Stimulated activated CD8-positive, alpha-beta memory T cell treated with anti-CD3 and anti-CD28 coated beads, Interleukin-4, amount 100 ng/mL, for 4 hours (primary cell): Measurements from ENCODE around the gene HDGFL2.
"Not testable (repeated sequence)": the region's sequence is repeated elsewhere in the genome, so short reads cannot be mapped to it uniquely, and the experiment has no call there.

ENCODE experiments used
- DNase-seq, 2 donors: peaks; one replicate each; pipeline ENCODE4 v3.0.0-alpha.2; 2020; ENCODE audit warnings: low read depth in 2 of 2, low spot score in 1 of 2

HDGFL2 gene

DNA sequence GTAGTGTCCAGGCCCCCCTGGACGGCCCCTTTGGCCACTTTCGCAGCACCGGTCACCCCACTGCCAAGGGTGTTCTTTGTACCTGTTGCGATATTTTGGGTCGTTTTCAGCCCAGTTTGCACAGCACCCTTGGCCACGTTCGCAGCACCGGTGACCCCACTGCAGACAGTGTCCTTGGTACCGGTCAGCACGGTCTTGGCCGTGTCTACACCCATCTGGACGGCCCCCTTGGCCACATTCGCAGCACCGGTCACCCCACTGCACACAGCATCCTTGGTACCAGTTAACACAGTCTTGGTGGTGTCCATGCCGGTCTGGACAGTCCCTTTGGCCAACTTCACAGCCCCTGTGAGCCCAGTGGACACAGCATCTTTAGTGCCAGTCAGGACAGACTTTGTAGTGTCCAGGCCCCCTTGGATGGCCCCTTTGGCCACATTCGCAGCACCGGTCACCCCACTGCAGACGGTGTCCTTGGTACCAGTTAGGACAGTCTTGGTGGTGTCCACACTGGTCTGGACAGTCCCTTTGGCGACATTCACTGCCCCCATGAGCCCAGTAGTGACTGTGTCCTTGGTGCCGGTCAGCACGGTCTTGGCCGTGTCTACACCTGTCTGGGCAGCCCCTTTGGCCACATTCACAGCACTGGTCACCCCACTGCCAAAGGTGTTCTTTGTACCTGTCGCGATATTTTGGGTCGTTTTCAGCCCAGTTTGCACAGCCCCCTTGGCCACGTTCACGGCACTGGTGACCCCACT is 39.4 kb downstream of the HDGFL2 start:
- DNase-seq, result no peak

DNA sequence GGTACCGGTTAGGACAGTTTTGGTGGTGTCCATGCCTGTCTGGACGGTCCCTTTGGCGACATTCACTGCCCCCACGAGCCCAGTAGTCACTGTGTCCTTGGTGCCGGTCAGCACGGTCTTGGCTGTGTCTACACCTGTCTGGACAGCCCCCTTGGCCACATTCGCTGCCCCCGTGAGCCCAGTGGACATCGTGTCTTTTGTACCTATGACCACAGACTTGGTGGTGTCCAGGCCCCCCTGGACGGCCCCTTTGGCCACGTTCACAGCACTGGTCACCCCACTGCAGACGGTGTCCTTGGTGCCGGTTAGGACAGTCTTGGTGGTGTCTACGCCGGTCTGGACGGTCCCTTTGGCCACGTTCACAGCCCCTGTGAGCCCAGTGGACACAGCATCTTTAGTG is 40.0 kb downstream of the HDGFL2 start:
- no peak for DNase-seq

DNA sequence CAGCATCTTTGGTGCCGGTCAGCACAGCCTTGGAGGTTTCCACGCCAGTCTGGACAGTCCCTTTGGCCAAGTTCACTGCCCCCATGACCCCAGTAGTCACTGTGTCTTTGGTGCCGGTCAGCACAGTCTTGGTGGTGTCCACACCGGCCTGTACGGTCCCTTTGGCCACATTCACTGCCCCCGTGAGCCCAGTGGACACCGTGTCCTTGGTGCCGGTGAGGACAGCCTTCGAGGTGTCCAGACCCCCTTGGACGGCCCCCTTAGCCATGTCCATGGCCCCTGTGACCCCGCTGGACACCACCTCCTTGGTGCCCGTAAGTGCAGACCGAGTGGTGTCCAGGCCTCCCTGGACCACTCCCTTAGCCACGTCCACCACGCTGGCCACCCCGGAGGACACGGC is 41.2 kb downstream of the HDGFL2 start:
- no peak for DNase-seq

DNA sequence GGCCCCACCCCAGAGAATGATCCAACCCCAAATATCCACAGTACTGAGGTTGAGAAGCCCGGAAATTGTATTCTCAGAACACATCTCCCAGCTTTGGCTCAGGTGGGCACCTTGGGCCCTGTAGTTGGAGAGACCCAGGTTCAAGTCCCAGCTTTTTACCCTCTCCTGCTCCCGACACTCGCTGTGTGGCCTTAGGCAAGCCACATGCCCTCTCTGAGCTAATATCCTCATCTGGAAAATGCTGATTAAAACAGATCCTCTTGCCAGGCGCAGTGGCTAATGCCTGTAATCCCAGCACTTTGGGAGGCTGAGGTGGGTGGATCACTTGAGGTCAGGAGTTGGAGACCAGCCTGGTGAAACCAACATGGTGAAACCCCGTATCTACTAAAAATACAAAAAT is 43.6 kb downstream of the HDGFL2 start:
- no peak for DNase-seq

DNA sequence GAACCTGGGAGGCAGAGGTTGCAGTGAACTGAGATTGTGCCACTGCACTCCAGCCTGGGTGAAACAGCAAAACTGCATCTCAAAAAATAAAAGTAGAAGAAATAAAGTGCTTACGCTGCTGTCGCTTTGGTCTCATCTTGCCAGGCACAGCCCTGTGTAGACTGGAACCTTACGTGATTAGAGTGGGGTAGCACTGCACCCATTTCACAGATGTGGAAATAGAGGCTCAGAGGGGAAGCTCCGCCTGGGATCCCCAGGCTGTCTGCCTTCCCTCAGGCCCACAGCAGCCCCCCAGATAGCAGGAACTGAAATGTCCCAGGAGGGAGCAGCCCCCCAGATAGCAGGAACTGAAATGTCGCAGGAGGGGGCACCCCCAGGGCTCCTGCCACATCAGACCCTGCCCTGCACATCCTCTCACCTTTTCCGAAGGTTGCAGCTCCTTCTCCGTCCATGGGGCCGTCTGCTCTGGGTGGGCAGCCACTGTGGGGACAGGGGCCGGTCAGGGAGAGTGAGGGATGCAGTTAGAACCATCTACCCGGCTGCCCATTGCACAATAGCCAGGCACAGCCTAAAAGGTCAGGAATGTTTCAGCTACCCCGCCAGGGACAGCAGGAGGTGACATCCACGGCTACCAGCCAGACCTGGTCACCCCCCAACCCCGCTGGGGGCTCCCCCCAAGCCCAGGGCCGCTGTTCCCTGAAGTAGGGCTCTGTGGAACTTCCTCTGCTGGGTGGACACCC is 44.3 kb downstream of the HDGFL2 start:
- DNase-seq, result no peak

DNA sequence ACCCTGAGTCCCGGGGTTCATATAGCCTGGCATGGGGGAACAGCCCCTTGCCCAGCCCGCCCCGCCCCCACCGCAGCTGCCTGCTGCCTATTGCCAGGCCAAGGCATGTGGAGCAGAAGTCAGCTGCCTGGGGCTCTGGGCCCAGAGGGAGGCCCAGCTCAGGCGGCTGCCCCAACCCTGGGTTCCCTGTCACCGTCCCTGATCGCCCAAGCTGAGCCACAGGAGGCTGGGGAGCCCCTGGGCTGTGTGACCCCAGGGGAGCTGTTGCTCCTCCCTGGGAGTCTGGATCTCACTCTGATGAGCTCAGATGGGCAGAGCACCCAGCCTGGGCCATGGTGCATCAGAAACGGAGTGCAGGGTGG is 44.8 kb downstream of the HDGFL2 start:
- DNase-seq, result no peak

DNA sequence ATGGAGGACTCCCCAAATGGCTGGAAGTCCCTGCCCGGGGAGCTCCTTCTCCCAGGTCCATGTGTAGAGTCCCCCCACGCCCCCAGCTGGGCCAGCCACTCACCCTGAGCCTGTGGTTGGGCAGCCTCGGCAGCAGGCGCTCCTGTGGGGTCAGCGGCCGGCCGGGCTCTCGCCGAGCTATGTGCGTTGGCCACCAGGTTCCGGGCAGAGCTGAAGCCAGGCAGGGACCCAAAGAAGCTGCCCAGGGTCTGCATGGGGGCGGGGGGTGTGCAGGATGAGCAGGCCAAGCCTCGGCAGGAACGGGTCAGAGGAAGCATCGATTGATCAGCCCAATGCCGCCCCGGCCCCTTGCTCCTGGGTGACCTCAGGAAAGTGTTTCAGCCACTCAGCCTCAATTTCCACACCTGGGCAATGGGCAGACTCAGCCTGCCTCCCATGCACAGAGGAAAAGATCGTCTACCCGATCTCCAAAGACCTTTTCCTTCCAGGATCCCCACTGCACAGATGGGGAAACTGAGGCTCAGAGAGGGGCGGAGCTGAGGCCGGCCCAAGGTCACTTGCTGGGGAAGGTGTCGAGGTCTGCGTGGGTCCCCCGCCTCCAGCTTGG is 45.5 kb downstream of the HDGFL2 start:
- no peak for DNase-seq

DNA sequence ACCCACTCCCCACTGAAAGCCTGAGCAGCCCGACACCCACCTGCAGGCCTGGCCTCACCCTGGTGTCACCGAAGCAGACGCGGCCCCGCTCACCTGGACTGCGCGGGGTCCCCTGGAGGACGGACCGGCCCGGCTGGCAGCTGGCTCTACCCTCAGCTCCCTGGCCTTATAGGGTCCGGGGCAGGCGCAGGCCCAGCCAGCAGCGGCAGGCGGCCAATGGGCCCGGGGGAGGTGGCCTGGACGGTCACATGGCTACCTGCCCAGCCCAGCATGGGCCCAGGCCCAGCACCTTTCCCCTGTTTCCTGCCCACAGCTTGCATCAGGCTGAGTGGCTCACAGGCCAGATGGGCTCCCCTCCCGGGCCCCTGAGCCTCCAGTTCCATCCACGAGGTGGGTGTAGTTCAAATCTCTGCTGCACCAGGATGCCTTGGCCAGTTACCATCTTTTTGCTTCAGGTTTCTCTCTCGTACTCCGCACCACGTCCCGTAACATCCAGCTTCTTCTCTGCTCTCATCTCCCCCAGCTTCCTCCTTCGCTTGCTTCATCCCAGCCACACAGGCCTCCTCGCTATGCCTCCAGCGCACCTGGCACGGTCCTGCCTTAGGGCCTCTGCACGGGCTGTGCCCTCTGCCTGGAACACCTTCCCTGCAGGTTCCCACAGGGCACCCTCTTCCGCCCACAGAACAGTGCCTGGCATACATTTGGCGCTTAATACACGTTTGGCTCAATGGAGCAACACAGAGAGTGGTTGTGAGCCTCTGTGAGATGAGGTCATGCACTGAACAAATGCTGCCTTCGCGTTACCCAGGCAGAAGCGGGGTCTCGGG is 46.5 kb downstream of the HDGFL2 start, which contains the start of gene PLIN4:
TSS of gene PLIN4 (minus strand) at position 142 of the 827 bp plus-strand sequence. CDS start 214 bp downstream, outside the sequence.
- no peak for DNase-seq

DNA sequence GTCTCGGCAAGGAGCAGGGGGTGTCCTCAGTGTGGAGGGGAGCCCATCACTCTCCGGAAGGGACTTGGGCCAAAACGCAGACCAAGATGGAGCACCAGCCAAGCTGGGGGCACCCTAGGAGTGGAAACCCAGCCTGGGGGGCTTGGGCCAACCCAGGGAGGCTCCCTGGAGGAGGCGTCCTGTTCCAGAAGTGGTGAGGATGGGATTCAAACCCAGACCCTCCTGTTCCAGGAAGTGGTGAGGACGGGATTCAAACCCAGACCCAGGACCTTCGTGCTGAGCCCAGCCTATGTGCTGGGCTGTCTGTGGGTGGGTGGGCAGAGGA is 47.0 kb downstream of the HDGFL2 start:
- no peak for DNase-seq

DNA sequence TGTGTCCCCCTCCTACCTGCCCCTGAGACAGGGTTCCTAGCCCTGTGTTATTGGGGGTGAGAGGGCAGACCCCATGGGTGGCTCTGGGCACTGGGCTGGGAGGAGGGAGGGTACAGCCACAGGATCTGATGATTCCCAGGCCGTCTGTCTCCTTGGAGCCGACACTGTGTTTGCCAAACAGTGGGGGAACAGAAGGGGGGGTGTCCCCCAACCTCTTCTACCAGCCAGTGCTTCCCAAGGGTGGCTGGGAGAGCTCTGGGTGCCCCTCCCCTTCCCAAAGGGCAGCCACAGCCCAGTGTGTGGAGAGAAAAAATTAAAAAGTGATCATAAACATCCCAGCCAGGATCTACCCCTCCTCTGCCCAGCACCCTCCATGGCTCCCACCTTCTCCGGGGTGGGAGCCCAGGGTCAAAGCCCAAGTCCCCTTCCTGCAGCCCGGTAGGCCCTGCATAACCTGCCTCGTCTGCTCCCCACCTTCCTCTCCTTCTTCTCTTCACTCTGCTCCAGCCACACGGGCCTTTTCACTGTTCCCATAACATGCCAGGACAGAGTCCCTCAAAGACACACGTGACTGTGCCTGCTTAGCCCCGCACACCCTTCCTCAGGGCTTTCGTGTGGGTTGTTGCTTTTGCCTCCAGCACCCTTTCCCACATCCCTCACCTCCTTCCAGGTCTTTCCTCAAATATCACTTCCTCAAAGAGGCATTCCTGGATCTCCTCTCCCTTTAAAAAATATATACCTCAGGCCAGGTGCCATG is 47.6 kb downstream of the HDGFL2 start:
- no peak for DNase-seq

DNA sequence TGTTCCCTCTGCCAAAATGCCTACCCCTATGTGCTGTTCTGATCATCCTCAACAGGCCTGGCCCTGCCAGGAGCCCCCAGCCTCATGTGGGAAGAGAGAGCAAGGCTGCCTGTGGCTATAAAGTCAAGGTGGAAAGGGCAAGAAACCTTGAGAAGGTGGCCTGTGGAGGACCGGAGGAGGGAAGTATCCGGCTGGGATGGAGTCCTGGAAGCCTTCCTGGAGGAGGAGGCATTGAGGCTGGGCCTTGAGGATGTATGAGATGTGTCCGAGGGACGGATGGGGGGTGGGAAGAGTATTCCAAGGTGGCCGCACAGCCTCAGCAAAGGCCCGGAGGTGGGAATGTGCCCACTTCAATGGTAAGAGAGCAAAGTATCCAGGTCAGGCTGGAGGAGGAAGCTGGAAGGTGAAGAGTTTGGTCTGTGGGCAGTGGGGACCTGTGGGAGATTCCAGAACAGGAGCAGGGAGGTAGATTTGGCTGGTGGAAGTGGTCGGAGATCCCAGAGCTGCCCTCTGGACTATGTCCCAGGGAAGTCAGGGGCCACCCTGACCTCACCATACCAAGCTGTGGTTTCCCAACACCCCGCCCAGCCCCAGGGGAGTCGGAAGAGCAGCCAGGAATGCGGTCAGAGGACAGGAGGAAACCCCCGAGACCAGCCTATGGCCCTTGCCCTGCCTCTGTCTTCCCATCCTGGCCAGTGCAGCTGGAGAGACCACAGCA is 49.2 kb downstream of the HDGFL2 start:
- DNase-seq, result no peak

DNA sequence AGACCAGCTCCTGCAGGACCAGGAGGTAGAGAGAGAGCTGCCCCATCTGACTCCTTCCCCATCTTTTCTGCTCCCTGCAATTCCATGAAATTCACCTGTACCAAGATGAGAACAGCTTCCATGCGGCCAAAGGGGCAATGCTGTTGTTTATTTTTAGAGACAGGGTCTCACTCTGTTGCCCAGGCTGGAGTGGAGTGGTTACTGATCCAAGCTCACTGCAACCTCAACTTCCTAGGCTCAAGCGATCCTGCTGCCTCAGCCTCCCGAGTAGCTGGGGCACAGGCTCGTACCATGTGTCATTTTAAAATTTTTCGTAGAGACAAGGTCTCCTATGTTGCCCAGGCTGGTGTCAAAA is 49.8 kb downstream of the HDGFL2 start:
- DNase-seq, result no peak

DNA sequence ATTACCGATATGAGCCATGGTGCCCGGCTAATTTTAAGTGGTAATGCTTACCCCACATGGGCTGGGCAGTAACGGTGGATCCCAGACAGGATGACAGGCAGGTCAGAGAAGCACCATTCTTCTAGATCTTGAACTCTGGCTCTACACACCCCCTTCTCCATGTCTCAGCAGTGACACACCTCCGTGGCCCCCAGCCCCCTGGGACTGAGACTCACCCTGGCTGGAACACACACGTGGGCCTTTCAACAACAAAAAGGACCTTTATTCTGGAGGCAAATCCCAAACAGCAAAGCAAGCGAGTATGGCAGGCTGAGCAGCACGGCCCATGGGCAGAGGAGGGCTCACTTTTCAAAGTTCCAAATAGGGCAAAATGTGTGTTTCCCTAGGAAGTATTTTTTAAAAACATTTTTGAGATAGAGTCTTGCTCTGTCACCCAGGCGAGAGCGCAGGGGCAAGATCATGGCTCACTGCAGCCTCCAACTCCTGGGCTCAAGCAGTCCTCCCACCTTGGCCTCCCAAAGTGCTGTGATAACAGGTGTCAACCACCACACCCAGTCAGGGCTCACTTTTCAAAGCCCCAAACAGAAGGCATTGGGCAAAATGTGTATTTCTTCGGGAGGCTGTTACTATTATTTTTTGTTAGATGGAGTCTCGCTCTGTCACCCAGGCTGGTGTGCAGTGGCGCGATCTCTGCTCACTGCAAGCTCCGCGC is 50.4 kb downstream of the HDGFL2 start:
- no peak for DNase-seq

DNA sequence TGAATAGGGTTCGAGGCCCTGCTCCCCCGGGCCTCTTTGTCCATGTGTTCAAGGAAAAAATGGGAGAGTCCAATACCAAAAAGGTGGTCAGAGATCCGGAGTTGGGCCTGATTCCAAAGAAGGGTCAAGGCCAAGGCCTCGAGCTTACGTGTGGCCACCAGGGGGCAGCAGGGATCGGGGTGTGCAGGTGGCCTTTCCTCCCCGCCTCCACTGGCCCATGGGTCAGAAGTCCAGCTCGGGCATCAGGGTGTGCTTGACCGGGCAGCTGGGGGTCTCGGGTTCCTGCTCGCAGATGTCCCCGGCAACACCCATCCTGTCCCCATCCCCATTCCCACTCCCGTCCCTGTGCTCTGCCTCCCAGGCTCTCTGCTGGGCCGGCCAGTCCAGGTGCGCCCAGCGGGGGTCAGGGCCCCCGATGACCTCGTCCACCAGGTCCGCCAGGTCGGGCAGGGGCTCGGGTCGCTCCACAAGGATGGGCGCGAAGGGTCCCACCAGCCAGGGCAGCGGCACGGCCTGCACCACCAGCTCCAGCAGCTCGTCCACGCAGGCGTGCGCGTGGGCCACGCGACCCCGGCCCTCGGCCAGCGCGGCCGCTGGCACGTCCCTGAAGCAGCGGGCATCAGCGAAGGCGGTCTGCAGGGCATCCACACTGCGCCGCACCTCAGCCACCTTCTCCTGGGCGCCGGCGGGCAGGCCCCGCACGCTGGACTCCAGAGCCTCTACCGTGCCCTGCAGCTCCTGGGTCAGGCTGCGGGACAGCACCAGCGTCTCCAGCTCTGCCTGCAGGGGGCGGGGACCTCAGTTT is 51.4 kb downstream of the HDGFL2 start:
- DNase-seq, result no peak

DNA sequence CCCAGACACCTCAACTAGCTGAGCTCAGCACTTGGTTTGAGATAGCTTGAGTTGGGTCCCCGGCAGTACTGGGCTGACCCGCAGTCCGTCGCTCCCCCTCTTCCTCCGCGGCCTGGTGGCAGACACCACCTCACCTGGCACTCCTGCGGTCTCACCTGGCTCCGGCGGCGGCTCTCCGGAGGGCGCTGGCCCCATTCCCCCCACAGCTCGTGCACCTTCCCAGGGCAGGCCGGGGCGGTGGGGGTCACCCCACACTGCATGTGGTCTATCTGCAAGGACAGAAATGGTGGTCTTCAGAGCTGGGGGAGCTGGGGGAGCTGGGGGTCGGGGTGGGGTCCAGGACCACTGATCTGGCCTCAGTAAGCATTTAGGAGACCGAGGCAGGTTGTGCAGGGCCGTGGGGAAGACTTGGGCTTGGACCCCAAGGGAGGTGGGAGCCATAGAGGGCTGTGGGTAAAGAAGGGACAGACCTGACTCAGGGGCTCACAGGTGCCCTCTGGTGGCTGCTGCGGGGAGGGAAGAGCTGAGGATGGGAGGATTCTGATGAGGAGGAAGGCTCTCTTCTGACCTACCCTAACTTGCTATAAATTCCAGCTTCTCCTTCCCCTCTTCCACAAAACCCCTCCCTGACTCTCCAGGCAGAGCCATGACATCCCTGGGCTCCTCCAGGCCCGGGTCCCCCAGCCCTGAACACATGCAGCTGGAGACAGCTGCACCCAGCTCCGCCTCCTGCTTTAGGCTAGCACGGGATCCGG is 52.9 kb downstream of the HDGFL2 start:
- DNase-seq, result peak in 1 of 2 donors; percentile 48

DNA sequence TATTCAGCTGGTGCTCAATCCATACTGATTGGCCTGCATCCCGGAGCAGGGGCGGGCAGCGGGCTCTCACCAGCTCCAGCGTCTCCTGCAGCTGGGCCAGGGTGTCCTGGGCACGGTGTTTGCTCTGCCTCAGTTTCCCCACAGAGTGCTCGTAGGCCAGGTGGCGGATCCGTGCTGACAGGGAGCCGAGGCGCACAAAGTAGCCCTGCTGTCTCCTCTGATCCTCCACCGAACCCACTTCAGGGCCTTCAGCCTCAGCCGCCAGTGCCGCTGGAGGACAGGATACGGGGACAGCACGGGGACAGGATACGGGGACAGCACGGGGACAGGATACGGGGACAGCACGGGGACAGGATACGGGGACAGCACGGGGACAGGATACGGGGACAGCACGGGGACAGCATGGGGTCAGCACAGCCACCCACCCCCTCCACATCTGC is 53.5 kb downstream of the HDGFL2 start:
- no peak for DNase-seq

DNA sequence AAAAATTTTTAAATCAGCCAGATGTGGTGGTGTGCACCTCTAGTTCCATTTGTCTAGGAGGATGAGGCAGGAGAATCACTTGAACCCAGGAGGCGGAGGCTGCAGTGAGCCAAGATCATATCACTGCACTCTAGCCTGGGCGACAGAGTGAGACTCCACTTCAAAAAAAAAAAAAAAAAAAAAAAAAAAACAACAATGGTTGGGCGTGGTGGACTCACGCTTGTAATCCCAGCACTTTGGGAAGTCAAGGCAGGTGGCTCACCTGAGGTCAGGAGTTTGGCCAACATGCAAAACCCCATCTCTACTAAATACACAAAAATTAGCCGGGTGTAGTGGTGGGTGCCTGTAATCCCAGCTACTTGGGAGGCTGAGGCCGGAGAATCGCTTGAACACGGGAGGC is 55.3 kb downstream of the HDGFL2 start:
- not testable (repeated sequence) for DNase-seq

DNA sequence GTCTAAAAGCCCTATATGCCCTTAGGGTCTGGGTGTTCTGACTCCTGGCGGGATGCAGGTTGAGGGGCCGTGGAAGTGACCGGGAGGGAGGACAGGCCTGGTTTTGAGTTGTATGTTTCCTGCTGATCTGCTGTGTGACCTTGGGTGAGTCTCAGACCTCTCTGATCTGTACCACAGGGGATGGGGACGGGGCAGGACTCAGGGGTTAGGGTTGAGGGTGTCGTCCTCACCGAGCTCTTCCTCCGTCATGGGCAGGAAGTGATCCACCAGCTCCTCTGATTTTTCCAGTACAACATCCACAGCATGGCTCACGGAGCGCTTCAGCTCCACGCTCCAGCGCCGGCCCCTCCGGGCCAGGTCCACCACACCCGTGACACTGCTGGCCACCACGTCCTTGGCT is 56.7 kb downstream of the HDGFL2 start:
- no peak for DNase-seq
